SK-N-MC (cell line): Measurements from ENCODE around the gene PELI1.

Source experiments
- DNase-seq: peaks from one replicate; pipeline ENCODE4 v3.0.0-alpha.2; 2011; ENCODE audit warnings: low read depth, low spot score
- H3K27ac ChIP-seq: fragments of 200-600 bp; sonication (generic); 2 replicates; pipeline ENCODE4 v1.5.1; 2016; ENCODE audit warnings: mixed run types
- H3K36me3 ChIP-seq: fragments of 200-600 bp; sonication (generic); 2 replicates; pipeline ENCODE4 v1.6.1; 2017; ENCODE audit warnings: antibody characterized with exemption, low read length, mixed read lengths; ENCODE audit not compliant: insufficient read depth
- H3K4me3 ChIP-seq: fragments of 200-600 bp; sonication (generic); 2 replicates; pipeline ENCODE4 v1.5.1; 2016
- H3K9ac ChIP-seq: fragments of 200-600 bp; sonication (generic); 2 replicates; pipeline ENCODE4 v1.8.0; 2017; ENCODE audit warnings: mixed run types, mixed read lengths; ENCODE audit not compliant: insufficient read length
- H3K9me3 ChIP-seq: fragments of 200-600 bp; sonication (generic); 2 replicates; pipeline ENCODE4 v1.6.1; 2017; ENCODE audit warnings: low read depth, mild to moderate bottlenecking, antibody characterized with exemption, low read length, moderate library complexity, mixed read lengths
- EZH2 ChIP-seq: fragments of 200-600 bp; sonication (generic); IDR thresholded peaks from one replicate; pipeline ENCODE4 v1.6.1; 2017; ENCODE audit warnings: antibody characterized with exemption
- FOXP2 ChIP-seq: optimal IDR thresholded peaks from 2 replicates; pipeline ENCODE3; 2011; ENCODE audit warnings: mild to moderate bottlenecking, moderate library complexity; ENCODE audit not compliant: insufficient read depth; ENCODE audit errors: extremely low read length, control extremely low read depth
- POLR2AphosphoS5 ChIP-seq: IDR thresholded peaks from 2 replicates; pipeline ENCODE4 v1.6.1; 2012; ENCODE audit warnings: mild to moderate bottlenecking, low read depth, low read length, borderline replicate concordance

Gene PELI1

GRCh38 chr2:64143169-64144056, 807 bp downstream of the PELI1 start:
- Histone ChIP-seq H3K9ac (peak overlapping the region; percentile 82), H3K36me3 (no peaks in the 10 kb centered on the region), H3K9me3 (no peaks in the 10 kb centered on the region), H3K27ac (no peak overlapping the region), H3K4me3 (peak overlapping the region; percentile 95)
- no peak for TF ChIP-seq POLR2AphosphoS5
- TF ChIP-seq FOXP2 = no peak
- TF ChIP-seq EZH2 = no peak
- DNase-seq = no peak

GRCh38 chr2:64142741-64143168, 1.5 kb downstream of the PELI1 start:
- no peak for TF ChIP-seq FOXP2
- no peak for TF ChIP-seq EZH2
- no peak for TF ChIP-seq POLR2AphosphoS5
- Histone ChIP-seq H3K9me3 (no peaks in the 10 kb centered on the region), H3K27ac (no peak overlapping the region), H3K36me3 (no peaks in the 10 kb centered on the region), H3K4me3 (peak overlapping the region; percentile 95), H3K9ac (peak overlapping the region; percentile 82)
- DNase-seq = no peak

- Histone ChIP-seq H3K36me3 (no peaks in the 10 kb centered on the region), H3K9ac (no peak overlapping the region), H3K4me3 (peak overlapping the region; percentile 95), H3K27ac (no peak overlapping the region), H3K9me3 (no peaks in the 10 kb centered on the region)
- no peak for TF ChIP-seq POLR2AphosphoS5
- TF ChIP-seq FOXP2 = no peak
- no peak for TF ChIP-seq EZH2
- DNase-seq = no peak
Measured at GRCh38 chr2:64141674-64142405, 2.4 kb downstream of the PELI1 start.

- H3K9ac ChIP-seq = no peak overlapping the region
- DNase-seq = no peak
- 0 out of 2 replicates have a peak overlapping the region, but pooled peaks have one; percentile 30 for H3K27ac ChIP-seq
- H3K36me3 ChIP-seq = no peaks in the 10 kb centered on the region
- H3K9me3 ChIP-seq = no peaks in the 10 kb centered on the region
- no peak for TF ChIP-seq POLR2AphosphoS5
- TF ChIP-seq FOXP2 = no peak
- TF ChIP-seq EZH2 = no peak
- no peak overlapping the region for H3K4me3 ChIP-seq
Measured at GRCh38 chr2:64140665-64141200, 3.5 kb downstream of the PELI1 start.

GRCh38 chr2:64139956-64140355, 4.3 kb downstream of the PELI1 start:
- no peaks in the 10 kb centered on the region for H3K9me3 ChIP-seq
- no peak overlapping the region for H3K9ac ChIP-seq
- no peaks in the 10 kb centered on the region for H3K36me3 ChIP-seq
- H3K27ac ChIP-seq = no peak overlapping the region
- TF ChIP-seq EZH2 (no peak), POLR2AphosphoS5 (no peak), FOXP2 (no peak)
- H3K4me3 ChIP-seq = 0 out of 2 replicates have a peak overlapping the region, but pooled peaks have one; percentile 6
- no peak for DNase-seq

- no peak for TF ChIP-seq POLR2AphosphoS5
- no peak for TF ChIP-seq EZH2
- TF ChIP-seq FOXP2 = no peak
- H3K9me3 ChIP-seq = no peaks in the 10 kb centered on the region
- H3K9ac ChIP-seq = no peak overlapping the region
- DNase-seq = no peak
- no peak overlapping the region for H3K4me3 ChIP-seq
- H3K36me3 ChIP-seq = no peaks in the 10 kb centered on the region
- H3K27ac ChIP-seq = no peak overlapping the region
Measured at GRCh38 chr2:64137996-64138395, 6.2 kb downstream of the PELI1 start.

- Histone ChIP-seq H3K27ac (no peak overlapping the region), H3K9ac (no peak overlapping the region), H3K9me3 (no peaks in the 10 kb centered on the region), H3K36me3 (no peaks in the 10 kb centered on the region), H3K4me3 (no peak overlapping the region)
- DNase-seq = no peak
- TF ChIP-seq EZH2 (no peak), FOXP2 (no peak), POLR2AphosphoS5 (no peak)
Measured at GRCh38 chr2:64137567-64137966, 6.7 kb downstream of the PELI1 start.

- TF ChIP-seq POLR2AphosphoS5 (no peak), EZH2 (no peak), FOXP2 (no peak)
- H3K9ac ChIP-seq = no peak overlapping the region
- no peak overlapping the region for H3K27ac ChIP-seq
- H3K4me3 ChIP-seq = no peak overlapping the region
- no peak for DNase-seq
- H3K9me3 ChIP-seq = no peaks in the 10 kb centered on the region
- H3K36me3 ChIP-seq = no peaks in the 10 kb centered on the region
Measured at GRCh38 chr2:64135421-64135820, 8.8 kb downstream of the PELI1 start.
